Measurements from ENCODE around the gene CFL2.

GRCh38 chr14:34693228-34693939 lies 21.0 kb downstream of the CFL2 start:
- TF ChIP-seq, protein P1, sequence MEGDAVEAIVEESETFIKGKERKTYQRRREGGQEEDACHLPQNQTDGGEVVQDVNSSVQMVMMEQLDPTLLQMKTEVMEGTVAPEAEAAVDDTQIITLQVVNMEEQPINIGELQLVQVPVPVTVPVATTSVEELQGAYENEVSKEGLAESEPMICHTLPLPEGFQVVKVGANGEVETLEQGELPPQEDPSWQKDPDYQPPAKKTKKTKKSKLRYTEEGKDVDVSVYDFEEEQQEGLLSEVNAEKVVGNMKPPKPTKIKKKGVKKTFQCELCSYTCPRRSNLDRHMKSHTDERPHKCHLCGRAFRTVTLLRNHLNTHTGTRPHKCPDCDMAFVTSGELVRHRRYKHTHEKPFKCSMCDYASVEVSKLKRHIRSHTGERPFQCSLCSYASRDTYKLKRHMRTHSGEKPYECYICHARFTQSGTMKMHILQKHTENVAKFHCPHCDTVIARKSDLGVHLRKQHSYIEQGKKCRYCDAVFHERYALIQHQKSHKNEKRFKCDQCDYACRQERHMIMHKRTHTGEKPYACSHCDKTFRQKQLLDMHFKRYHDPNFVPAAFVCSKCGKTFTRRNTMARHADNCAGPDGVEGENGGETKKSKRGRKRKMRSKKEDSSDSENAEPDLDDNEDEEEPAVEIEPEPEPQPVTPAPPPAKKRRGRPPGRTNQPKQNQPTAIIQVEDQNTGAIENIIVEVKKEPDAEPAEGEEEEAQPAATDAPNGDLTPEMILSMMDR (IDR thresholded peaks at IDR 0.05; ENCODE audit: low read length), result no peak
- TF ChIP-seq EZH2 (IDR thresholded peaks at IDR 0.05; ENCODE audit: borderline replicate concordance, low read length), result no peak

Measured in OCI-LY1 (cell line).